ENCODE data around the gene CCM2.

The CCM2 gene

DNA sequence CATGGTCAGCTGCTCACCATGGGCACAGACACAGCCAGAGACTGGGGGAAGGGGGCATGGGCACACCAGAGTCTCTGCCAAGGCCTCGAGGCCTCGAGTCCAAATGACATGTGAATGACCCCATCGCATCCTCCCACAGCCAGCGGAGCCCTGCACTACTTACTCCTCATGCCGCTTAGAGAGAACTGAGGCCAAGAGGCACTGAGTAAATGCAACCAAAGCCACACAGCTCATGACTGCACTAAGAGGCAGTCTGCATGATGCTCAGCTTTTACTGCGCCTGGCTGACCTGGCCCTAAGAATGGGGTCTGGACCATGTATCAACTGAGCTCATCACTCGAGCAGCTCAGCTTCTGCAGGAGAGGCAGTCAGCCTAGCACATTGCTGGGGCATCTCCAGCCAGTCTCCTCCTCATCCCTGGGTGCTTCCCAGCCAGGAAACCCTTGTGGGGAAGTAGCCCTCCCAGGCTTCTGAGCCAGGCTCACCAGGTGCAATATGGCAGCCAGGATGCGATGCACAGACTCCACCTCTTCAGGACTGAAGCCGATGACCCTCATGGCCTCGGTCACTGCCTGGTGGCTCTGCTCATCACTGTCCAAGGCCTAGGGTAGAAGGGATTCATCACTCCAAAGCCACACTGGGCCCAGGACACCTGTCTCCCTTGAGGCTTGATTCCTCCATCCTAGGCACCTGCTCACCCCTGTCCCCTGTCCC lies 28.7 kb upstream of the CCM2 start:
- H3K9ac ChIP-seq (ENCODE audit: low read length): no peak overlapping the region
- H3K36me3 ChIP-seq (ENCODE audit: control insufficient read depth, low read depth, low read length): no peaks in the 10 kb centered on the region
- no peaks in the 10 kb centered on the region for H3K4me1 ChIP-seq (ENCODE audit: control insufficient read depth, low read depth, low read length)
- H3K27me3 ChIP-seq (ENCODE audit: control insufficient read depth, insufficient read depth, low read length): no peaks in the 10 kb centered on the region
- H3K4me3 ChIP-seq (ENCODE audit: low read length): no peak overlapping the region
- H3K9me3 ChIP-seq (ENCODE audit: control insufficient read depth, low read depth, low read length): no peaks in the 10 kb centered on the region
- H3K27ac ChIP-seq (ENCODE audit: low read length): no peak overlapping the region

DNA sequence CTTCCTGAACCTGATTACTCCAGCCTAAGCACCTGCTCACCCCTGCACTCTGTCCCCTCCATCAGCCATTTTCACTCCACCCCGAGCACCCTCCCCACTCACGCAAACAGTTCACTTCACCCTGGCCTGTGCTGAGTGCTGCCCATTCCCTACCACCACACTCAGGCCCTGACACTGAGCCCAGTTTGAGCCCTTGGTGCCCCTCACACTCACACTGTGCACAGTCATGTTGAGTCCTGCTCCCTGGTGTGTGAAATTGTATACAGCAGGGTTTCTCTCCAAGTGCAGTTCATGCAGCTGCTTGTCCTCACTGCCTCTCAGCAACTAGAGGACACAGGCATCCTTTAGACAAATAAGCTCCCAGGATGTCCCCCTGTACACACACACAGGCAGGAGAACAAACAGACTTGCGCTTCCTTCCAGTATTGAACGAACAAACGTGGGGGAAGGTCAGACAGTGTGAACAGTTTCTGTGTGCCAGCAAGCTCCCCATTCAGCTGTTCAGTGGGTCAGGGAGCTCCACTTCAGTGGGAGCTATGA lies 28.0 kb upstream of the CCM2 start:
- Histone ChIP-seq H3K9ac (ENCODE audit: low read length) (no peak overlapping the region), H3K4me1 (ENCODE audit: control insufficient read depth, low read depth, low read length) (no peaks in the 10 kb centered on the region), H3K36me3 (ENCODE audit: control insufficient read depth, low read depth, low read length) (no peaks in the 10 kb centered on the region), H3K27ac (ENCODE audit: low read length) (no peak overlapping the region), H3K4me3 (ENCODE audit: low read length) (no peak overlapping the region), H3K9me3 (ENCODE audit: control insufficient read depth, low read depth, low read length) (no peaks in the 10 kb centered on the region), H3K27me3 (ENCODE audit: control insufficient read depth, insufficient read depth, low read length) (no peaks in the 10 kb centered on the region)

DNA sequence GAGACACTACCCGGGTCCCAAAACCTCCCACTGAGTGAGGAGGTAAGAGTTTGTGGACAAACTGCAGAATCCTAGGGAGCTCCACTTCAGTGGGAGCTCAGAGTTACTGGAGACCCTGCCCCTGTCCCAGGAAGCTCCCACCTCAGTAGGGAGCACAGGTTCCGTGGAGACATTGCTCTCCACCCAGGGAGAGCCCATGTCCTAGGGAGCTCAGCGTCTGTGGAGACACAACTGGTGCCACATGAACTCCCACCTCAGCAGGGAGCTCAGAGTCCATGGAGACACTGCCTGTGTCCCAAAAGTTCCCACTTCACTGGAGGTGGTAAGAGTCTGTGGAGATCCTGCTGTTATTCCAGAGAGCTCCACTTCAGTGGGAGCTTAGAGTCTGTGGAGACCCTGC lies 27.4 kb upstream of the CCM2 start:
- no peak overlapping the region for H3K27ac ChIP-seq (ENCODE audit: low read length)
- H3K36me3 ChIP-seq (ENCODE audit: control insufficient read depth, low read depth, low read length): no peaks in the 10 kb centered on the region
- no peak overlapping the region for H3K4me3 ChIP-seq (ENCODE audit: low read length)
- H3K9ac ChIP-seq (ENCODE audit: low read length): no peak overlapping the region
- H3K9me3 ChIP-seq (ENCODE audit: control insufficient read depth, low read depth, low read length): no peaks in the 10 kb centered on the region
- no peaks in the 10 kb centered on the region for H3K27me3 ChIP-seq (ENCODE audit: control insufficient read depth, insufficient read depth, low read length)
- H3K4me1 ChIP-seq (ENCODE audit: control insufficient read depth, low read depth, low read length): no peaks in the 10 kb centered on the region

DNA sequence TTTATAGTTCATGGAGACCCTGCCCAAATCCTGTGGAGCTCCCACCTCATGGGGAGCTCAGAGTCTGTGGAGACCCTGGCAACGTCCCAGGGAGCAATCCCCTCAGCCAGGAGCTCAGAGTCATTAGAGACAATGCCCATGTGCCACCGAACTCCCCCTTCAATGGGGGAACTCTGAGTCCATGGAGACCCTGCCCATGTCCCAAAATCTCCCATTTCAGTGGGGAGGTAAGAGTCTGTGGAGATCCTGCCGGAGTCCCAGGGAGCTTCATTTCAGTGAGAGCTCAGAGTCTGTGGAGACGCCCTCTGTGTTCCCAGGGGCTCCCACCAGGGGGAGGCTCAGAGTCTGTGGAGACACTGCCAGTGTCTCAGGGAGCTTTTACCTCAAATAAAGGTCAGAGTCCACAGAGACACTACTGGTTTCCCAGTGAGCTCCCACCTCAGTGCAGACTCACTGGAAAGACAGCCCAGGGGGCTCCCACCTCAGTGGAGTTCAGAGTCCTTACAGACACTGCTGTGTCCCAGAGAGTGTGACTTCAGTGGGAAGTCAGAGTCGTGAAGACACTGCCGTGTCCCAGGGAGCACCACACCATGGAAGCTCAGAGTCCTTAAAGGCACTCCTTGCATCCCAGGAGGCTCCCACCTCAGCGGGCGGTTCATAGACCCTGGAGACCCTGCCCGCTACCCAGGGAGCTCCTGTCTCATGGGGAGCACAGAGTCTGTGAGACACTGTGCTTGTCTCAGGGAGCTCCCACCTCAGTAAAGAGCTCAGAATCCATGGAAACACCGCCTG lies 26.2 kb upstream of the CCM2 start:
- Histone ChIP-seq H3K9me3 (ENCODE audit: control insufficient read depth, low read depth, low read length) (no peaks in the 10 kb centered on the region), H3K36me3 (ENCODE audit: control insufficient read depth, low read depth, low read length) (no peaks in the 10 kb centered on the region), H3K27me3 (ENCODE audit: control insufficient read depth, insufficient read depth, low read length) (no peaks in the 10 kb centered on the region), H3K4me3 (ENCODE audit: low read length) (no peak overlapping the region), H3K27ac (ENCODE audit: low read length) (no peak overlapping the region), H3K9ac (ENCODE audit: low read length) (no peak overlapping the region), H3K4me1 (ENCODE audit: control insufficient read depth, low read depth, low read length) (no peaks in the 10 kb centered on the region)

DNA sequence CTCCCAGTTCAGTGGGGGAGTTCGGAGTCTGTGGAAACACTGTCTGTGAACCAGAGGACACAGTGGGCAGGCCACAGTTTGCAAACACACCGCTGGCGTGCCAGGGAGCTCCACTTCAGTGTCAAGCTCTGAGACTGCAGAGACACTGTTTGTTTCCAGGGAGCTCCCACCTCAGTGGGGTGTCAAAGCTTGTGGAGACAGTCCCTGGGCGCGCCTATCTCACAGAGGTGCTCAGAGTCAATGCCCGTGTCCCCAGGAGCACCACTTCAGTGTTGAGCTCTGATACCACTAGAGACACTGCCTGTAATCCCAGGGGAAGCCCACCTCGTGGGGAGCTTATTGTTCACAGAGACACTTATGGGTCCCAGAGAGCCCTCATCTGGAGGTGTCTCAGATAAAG lies 25.5 kb upstream of the CCM2 start:
- H3K36me3 ChIP-seq (ENCODE audit: control insufficient read depth, low read depth, low read length): no peaks in the 10 kb centered on the region
- no peaks in the 10 kb centered on the region for H3K9me3 ChIP-seq (ENCODE audit: control insufficient read depth, low read depth, low read length)
- H3K27ac ChIP-seq (ENCODE audit: low read length): no peak overlapping the region
- no peaks in the 10 kb centered on the region for H3K4me1 ChIP-seq (ENCODE audit: control insufficient read depth, low read depth, low read length)
- H3K4me3 ChIP-seq (ENCODE audit: low read length): no peak overlapping the region
- H3K27me3 ChIP-seq (ENCODE audit: control insufficient read depth, insufficient read depth, low read length): no peaks in the 10 kb centered on the region
- no peak overlapping the region for H3K9ac ChIP-seq (ENCODE audit: low read length)

DNA sequence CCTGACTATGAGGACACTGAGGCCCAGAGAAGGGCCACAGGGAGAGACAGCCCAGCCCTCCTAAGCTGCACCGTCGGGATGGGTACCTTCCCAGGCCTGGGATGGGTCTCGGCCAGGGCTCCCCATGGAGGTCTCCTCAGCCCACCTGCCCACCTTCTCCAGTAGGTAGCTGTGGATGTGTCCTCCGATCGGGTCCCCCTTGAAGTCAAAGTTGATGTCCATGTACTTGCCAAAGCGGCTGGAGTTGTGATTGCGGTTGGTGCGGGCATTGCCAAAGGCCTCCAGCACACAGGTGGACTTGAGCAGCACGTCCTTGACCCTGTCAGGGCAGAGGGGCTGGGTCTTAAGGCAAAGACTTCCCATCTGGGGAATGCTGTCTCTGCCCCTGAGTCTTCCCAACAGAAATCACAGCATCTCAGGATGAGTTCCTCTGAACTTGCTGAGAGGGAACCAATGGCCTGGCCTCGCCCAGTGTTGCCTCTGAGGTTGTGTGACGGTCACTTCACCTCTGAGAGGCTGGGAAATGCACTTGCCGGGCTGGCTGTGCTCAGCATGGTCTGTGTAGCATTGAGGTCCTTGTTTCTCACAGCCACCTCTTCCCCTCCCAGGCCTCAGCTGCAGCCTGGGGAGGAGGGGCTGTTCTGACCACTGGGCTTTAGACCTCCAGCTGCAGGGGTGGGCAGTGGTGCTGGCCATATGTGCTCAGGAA lies 24.5 kb upstream of the CCM2 start:
- H3K9me3 ChIP-seq (ENCODE audit: control insufficient read depth, low read depth, low read length): no peaks in the 10 kb centered on the region
- no peak overlapping the region for H3K9ac ChIP-seq (ENCODE audit: low read length)
- H3K36me3 ChIP-seq (ENCODE audit: control insufficient read depth, low read depth, low read length): no peaks in the 10 kb centered on the region
- no peak overlapping the region for H3K4me3 ChIP-seq (ENCODE audit: low read length)
- no peaks in the 10 kb centered on the region for H3K27me3 ChIP-seq (ENCODE audit: control insufficient read depth, insufficient read depth, low read length)
- no peak overlapping the region for H3K27ac ChIP-seq (ENCODE audit: low read length)
- H3K4me1 ChIP-seq (ENCODE audit: control insufficient read depth, low read depth, low read length): no peaks in the 10 kb centered on the region

DNA sequence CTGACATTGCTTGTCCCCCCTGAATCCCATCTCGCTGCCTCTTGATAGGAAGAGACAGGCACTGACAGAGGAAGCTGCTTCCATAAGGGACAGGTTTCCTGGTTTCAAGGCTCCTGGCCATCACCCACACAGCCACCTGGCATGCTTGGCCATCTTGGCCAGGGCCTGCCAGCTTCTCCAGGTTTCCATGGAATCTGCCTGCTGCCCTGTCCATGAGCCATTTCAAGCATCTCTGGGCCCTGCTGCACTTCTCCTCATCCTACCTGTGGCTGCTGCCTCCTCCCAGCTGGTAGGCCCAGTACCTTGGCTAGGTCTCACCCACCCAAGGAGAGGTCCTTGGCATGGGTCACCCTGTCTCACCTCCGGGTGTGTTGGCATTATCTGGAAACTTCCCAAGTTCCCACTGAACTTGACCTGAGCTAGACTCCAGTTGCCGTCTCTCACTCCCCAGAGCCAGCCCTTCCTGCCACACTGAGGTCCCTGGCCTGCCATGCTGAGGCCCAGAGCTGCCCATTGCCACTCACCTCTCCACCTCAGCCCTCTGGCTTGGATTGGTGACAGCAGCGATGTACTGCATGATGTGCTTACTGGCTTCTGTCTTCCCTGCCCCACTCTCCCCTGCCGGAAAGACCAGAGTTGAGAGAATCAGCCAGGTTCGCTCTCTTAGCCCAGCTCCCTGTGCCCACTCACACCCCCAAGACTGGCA lies 23.8 kb upstream of the CCM2 start:
- no peaks in the 10 kb centered on the region for H3K27me3 ChIP-seq (ENCODE audit: control insufficient read depth, insufficient read depth, low read length)
- H3K4me1 ChIP-seq (ENCODE audit: control insufficient read depth, low read depth, low read length): no peaks in the 10 kb centered on the region
- no peak overlapping the region for H3K4me3 ChIP-seq (ENCODE audit: low read length)
- no peaks in the 10 kb centered on the region for H3K36me3 ChIP-seq (ENCODE audit: control insufficient read depth, low read depth, low read length)
- no peak overlapping the region for H3K9ac ChIP-seq (ENCODE audit: low read length)
- no peak overlapping the region for H3K27ac ChIP-seq (ENCODE audit: low read length)
- no peaks in the 10 kb centered on the region for H3K9me3 ChIP-seq (ENCODE audit: control insufficient read depth, low read depth, low read length)

DNA sequence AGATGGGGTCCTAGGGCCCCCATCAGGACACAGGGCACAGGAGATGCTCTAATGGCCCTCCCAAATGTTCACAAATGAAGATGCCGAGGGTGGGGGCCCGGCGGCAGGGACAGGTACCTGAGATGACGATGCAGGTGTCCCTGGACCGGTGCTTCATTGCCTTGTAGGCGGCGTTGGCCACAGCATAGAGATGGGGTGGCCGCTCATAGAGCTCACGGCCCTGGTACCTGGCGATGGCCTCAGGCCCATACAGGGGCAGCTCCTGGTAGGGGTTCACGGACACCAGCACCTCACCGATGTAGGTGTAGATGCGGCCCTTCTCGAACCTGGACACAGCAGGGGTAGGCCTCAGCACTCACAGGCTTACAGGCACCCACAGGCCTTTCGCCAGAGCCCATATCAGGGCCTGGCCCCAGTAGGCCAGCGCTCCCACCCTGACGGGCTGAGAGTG lies 23.2 kb upstream of the CCM2 start:
- no peak overlapping the region for H3K9ac ChIP-seq (ENCODE audit: low read length)
- no peaks in the 10 kb centered on the region for H3K4me1 ChIP-seq (ENCODE audit: control insufficient read depth, low read depth, low read length)
- no peak overlapping the region for H3K4me3 ChIP-seq (ENCODE audit: low read length)
- H3K27ac ChIP-seq (ENCODE audit: low read length): no peak overlapping the region
- no peaks in the 10 kb centered on the region for H3K9me3 ChIP-seq (ENCODE audit: control insufficient read depth, low read depth, low read length)
- no peaks in the 10 kb centered on the region for H3K27me3 ChIP-seq (ENCODE audit: control insufficient read depth, insufficient read depth, low read length)
- H3K36me3 ChIP-seq (ENCODE audit: control insufficient read depth, low read depth, low read length): no peaks in the 10 kb centered on the region

DNA sequence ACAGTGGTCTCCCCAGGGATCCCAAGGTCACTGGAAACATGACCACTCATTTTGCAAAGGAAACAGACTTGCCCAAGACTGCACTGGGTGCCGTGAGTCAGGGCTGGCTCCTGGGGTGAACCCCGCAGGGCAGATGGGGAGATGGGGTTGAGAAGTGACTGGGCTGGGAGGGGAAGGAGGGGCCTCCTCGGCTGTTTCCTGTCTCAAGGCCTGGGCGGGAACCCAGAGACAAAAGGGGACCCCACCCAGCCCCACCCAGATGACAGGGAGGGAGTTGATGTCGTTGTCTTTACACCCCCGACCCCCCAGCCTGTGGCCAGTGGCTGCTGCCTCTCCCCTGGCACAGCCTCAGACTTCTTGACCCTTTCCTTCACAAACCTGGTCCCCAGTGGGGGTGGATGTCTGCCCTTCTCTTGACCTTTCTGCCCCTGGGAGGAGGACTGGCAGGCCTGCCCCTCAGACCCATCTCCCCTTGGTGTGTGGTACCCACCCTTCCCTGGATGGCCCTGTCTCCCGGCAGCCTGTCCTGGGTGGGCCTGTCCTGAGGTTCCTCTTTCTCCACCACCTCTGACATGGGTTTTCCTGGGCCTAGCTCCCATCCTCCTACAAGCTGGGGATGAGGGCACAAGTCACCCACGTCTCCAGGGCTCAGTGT lies 22.6 kb upstream of the CCM2 start:
- no peak overlapping the region for H3K4me3 ChIP-seq (ENCODE audit: low read length)
- H3K9ac ChIP-seq (ENCODE audit: low read length): no peak overlapping the region
- no peak overlapping the region for H3K27ac ChIP-seq (ENCODE audit: low read length)
- no peaks in the 10 kb centered on the region for H3K4me1 ChIP-seq (ENCODE audit: control insufficient read depth, low read depth, low read length)
- H3K9me3 ChIP-seq (ENCODE audit: control insufficient read depth, low read depth, low read length): no peaks in the 10 kb centered on the region
- H3K27me3 ChIP-seq (ENCODE audit: control insufficient read depth, insufficient read depth, low read length): no peaks in the 10 kb centered on the region
- peaks cover under 1% of the 10 kb centered on the region for H3K36me3 ChIP-seq (ENCODE audit: control insufficient read depth, low read depth, low read length)

DNA sequence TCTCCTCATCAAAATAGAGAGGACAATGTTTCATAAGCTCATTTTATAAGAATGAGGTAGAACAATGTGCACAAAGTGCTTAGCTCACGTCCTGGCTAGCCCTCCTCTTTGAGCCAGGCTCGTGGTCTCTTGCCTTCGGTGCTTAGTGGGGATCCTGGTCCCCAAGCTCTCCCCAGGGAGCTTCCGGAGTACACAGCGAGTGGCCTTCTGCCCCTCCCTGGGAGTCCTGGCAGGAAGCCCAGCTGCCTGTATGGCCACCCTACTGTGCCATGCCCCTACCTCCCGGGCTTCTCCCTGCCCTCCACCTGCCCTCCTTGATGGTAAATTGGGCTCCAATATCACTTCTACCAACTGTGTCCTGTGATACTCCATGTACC lies 22.1 kb upstream of the CCM2 start:
- no peaks in the 10 kb centered on the region for H3K27me3 ChIP-seq (ENCODE audit: control insufficient read depth, insufficient read depth, low read length)
- peaks cover 6% of the 10 kb centered on the region for H3K36me3 ChIP-seq (ENCODE audit: control insufficient read depth, low read depth, low read length)
- no peaks in the 10 kb centered on the region for H3K9me3 ChIP-seq (ENCODE audit: control insufficient read depth, low read depth, low read length)
- H3K4me3 ChIP-seq (ENCODE audit: low read length): no peak overlapping the region
- no peaks in the 10 kb centered on the region for H3K4me1 ChIP-seq (ENCODE audit: control insufficient read depth, low read depth, low read length)
- no peak overlapping the region for H3K27ac ChIP-seq (ENCODE audit: low read length)
- H3K9ac ChIP-seq (ENCODE audit: low read length): no peak overlapping the region
